ENCODE measurements around the gene HLTF. TPM values are rescaled to one million over a fixed set of nuclear protein-coding genes. Genes with fewer than 3 reads are reported as not detected.

Gene HLTF
- total RNA-seq, 1 experiment from 2014 or later: 73.4 TPM

DNA sequence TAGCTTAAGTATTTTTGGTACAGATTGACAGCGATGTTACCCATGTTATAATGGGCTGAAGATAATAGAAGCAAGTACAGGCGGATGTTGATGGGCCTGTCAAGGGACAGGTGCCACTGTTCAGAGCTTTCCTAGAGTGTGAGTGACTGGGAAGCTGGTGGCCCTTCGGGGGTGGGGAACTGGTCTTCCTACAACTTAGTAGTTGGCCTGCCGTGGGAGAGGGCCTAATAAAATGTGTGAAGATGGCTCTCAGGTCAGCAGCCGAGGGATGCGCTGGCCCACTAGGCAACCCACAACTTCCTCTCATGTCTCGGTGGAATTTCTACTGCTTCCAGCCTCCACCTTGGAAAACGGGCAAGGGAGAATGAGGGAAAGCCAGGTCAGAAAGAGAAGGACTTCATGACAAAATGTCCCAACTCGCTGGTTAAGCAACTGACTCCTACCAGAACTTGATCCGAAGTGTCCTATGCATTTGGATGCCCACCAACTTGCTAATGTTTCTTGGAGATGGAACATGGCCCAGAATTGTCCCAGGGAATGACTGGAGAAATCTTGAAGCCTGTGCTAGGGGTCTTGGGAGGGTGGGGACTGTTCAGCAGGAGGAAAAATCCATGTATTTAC is 93.6 kb downstream of the HLTF start:
- peak overlapping the region; percentile 93 for H3K4me2 ChIP-seq (ENCODE audit: low read length)
- H4K20me1 ChIP-seq (ENCODE audit: insufficient read depth): no peaks in the 10 kb centered on the region
- no peaks in the 10 kb centered on the region for H3K9me3 ChIP-seq (ENCODE audit: control insufficient read depth in 1 of 2, insufficient read depth in 1 of 2, low read depth in 1 of 2, low read length in 2 of 2)
- no peaks in the 10 kb centered on the region for H3K36me3 ChIP-seq (ENCODE audit: control insufficient read depth in 1 of 2, insufficient read depth in 2 of 2, low read length in 2 of 2)
- H3K79me2 ChIP-seq (ENCODE audit: insufficient read depth, low read length): peaks cover 8% of the 10 kb centered on the region; the same call in 1 of the 2 replicates
- TF ChIP-seq EZH2 (IDR thresholded peaks at IDR 0.05): no peak
- H3K4me1 ChIP-seq (ENCODE audit: control insufficient read depth in 1 of 2, insufficient read depth in 2 of 2, low read length in 2 of 2): peaks cover 4 to 7% of the 10 kb centered on the region in 2 experiments; a peak in 2 of 4 replicates
- TSS peak; percentile 68 for BruUV-seq (replicated peaks)
- H3K27ac ChIP-seq (ENCODE audit: low read depth, low read length): no peak overlapping the region
- ChIA-PET RAD21 (ENCODE audit: low non-redundant PET in 1 of 2, low total read pairs in 2 of 2, uncharacterized antibody in 2 of 2, unreplicated experiment in 2 of 2) (no interaction called here), POLR2A (interaction anchor here (0.8 kb wide), 1 partner anchor 30 kb away, joined by 3 read pairs; no protein-coding TSS in a partner anchor), CTCF (interaction anchor here (1.3 kb wide), 1 partner anchor 37 kb away, joined by 6 read pairs; no protein-coding TSS in a partner anchor)
- intact Hi-C loops (cut with micrococcal nuclease): no loop called here
- ATAC-seq (no peak), DNase-seq (ENCODE audit: low read depth, low spot score) (no peak)
- H3K27me3 ChIP-seq (ENCODE audit: insufficient read depth, low read length): no peaks in the 10 kb centered on the region
- H3K9ac ChIP-seq (ENCODE audit: low read length): peak overlapping the region; percentile 81
- no peak overlapping the region for H2AFZ ChIP-seq (ENCODE audit: low read depth, low read length, poor library complexity, severe bottlenecking)
- H3K4me3 ChIP-seq (replicated peaks in 1 of 2; ENCODE audit: low read depth in 1 of 2, low read length in 2 of 2): peak overlapping the region; percentile 71 to 73
- H3K9me2 ChIP-seq (ENCODE audit: insufficient read depth): no peaks in the 10 kb centered on the region

DNA sequence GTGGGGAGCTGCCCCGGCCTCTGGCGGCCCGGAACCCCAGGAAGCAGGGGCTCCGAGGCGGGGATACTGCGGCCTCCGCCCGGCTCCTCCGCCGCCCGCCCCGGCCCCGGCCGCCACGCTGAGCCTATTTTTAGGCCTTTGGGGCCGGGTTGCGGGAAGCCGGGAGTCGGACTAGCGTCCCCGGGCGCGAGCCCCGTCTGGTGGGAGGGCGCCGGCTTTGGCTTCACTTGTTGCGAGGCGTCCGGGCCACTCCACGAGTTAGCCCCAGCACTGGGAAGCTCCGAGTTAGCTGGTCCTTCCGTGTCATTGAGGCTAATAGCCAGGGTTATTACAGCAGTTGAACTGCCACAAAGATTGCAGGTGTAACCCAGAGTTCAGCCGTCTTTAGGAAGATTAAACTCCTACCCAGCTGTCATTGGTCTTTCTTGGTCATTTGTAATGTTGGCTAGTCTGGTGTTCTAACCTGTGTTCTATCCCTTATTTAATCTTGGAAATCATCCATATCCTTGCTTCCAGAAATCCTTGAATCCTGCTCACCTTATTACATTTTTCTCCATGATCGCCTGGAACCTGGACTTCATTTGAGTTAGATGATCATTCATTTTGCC is 94.2 kb downstream of the HLTF start:
- intact Hi-C loops (cut with micrococcal nuclease): no loop called here
- Histone ChIP-seq H3K4me3 (replicated peaks in 1 of 2; ENCODE audit: low read depth in 1 of 2, low read length in 2 of 2) (peak overlapping the region; percentile 71 to 73), H3K9ac (ENCODE audit: low read length) (peak overlapping the region; percentile 81), H3K79me2 (ENCODE audit: insufficient read depth, low read length) (peaks cover 8% of the 10 kb centered on the region; the same call in 1 of the 2 replicates), H3K4me2 (ENCODE audit: low read length) (peak overlapping the region; percentile 93), H3K36me3 (ENCODE audit: control insufficient read depth in 1 of 2, insufficient read depth in 2 of 2, low read length in 2 of 2) (no peaks in the 10 kb centered on the region), H3K27ac (ENCODE audit: low read depth, low read length) (peak overlapping the region; percentile 73), H2AFZ (ENCODE audit: low read depth, low read length, poor library complexity, severe bottlenecking) (no peak overlapping the region), H3K4me1 (ENCODE audit: control insufficient read depth in 1 of 2, insufficient read depth in 2 of 2, low read length in 2 of 2) (peaks cover 4 to 7% of the 10 kb centered on the region in 2 experiments; a peak in 2 of 4 replicates), H3K9me2 (ENCODE audit: insufficient read depth) (no peaks in the 10 kb centered on the region), H3K9me3 (ENCODE audit: control insufficient read depth in 1 of 2, insufficient read depth in 1 of 2, low read depth in 1 of 2, low read length in 2 of 2) (no peaks in the 10 kb centered on the region), H4K20me1 (ENCODE audit: insufficient read depth) (no peaks in the 10 kb centered on the region), H3K27me3 (ENCODE audit: insufficient read depth, low read length) (no peaks in the 10 kb centered on the region)
- ATAC-seq: peak; percentile 20
- DNase-seq (ENCODE audit: low read depth, low spot score): no peak
- BruUV-seq (replicated peaks): no TSS peak
- RAD21 ChIA-PET (ENCODE audit: low non-redundant PET in 1 of 2, low total read pairs in 2 of 2, uncharacterized antibody in 2 of 2, unreplicated experiment in 2 of 2): no interaction called here
- peak; percentile 63 for TF ChIP-seq ZFX (IDR thresholded peaks at IDR 0.05)
- TF ChIP-seq, protein P1, sequence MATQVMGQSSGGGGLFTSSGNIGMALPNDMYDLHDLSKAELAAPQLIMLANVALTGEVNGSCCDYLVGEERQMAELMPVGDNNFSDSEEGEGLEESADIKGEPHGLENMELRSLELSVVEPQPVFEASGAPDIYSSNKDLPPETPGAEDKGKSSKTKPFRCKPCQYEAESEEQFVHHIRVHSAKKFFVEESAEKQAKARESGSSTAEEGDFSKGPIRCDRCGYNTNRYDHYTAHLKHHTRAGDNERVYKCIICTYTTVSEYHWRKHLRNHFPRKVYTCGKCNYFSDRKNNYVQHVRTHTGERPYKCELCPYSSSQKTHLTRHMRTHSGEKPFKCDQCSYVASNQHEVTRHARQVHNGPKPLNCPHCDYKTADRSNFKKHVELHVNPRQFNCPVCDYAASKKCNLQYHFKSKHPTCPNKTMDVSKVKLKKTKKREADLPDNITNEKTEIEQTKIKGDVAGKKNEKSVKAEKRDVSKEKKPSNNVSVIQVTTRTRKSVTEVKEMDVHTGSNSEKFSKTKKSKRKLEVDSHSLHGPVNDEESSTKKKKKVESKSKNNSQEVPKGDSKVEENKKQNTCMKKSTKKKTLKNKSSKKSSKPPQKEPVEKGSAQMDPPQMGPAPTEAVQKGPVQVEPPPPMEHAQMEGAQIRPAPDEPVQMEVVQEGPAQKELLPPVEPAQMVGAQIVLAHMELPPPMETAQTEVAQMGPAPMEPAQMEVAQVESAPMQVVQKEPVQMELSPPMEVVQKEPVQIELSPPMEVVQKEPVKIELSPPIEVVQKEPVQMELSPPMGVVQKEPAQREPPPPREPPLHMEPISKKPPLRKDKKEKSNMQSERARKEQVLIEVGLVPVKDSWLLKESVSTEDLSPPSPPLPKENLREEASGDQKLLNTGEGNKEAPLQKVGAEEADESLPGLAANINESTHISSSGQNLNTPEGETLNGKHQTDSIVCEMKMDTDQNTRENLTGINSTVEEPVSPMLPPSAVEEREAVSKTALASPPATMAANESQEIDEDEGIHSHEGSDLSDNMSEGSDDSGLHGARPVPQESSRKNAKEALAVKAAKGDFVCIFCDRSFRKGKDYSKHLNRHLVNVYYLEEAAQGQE (IDR thresholded peaks at IDR 0.05; ENCODE audit: low read depth): no peak
- POLR2A ChIA-PET: interaction anchor here (0.8 kb wide), 1 partner anchor 30 kb away, joined by 3 read pairs; no protein-coding TSS in a partner anchor
- CTCF ChIA-PET: interaction anchor here (1.3 kb wide), 1 partner anchor 37 kb away, joined by 6 read pairs; no protein-coding TSS in a partner anchor

All from HCT116 (cell line).